Left ventricle myocardium superior (tissue), 1 donor: ENCODE results near the gene TENM3. TPM values are rescaled to one million over a fixed set of nuclear protein-coding genes. Genes with fewer than 3 reads are reported as not detected.
A peak's percentile ranks its signal among the peaks of the same experiment; 100 is the strongest.

Experiments
- ATAC-seq: fragments of 200-7000 bp; cut with Tn5 transposase; one replicate; pipeline ENCODE4 v1.9.1; 2020; ENCODE audit warnings: mild to moderate bottlenecking, moderate library complexity
- DNase-seq: peaks from one replicate; pipeline ENCODE4 v3.0.0-alpha.2; 2020
- intact Hi-C: fragments of 100-400 bp; cut with micrococcal nuclease; formaldehyde crosslinking; loops from one replicate; pipeline ENCODE4 v1.11.0; 2022
- total RNA-seq: library from RNA; stranded (reverse); fragmentation: NEBNext Ultra II Directional; extraction: Animal tissue kit (Norgen Biotek cat#: 25700); gene quantifications from one replicate; pipeline ENCODE4 v1.2.1, GENCODE V29; 2021
- donor health status: DM: no; HTN: yes; CAD: no; lungs with severe emphysema.

The TENM3 gene
- total RNA-seq, 1 donor from 2014 or later = 6.8 TPM

DNA sequence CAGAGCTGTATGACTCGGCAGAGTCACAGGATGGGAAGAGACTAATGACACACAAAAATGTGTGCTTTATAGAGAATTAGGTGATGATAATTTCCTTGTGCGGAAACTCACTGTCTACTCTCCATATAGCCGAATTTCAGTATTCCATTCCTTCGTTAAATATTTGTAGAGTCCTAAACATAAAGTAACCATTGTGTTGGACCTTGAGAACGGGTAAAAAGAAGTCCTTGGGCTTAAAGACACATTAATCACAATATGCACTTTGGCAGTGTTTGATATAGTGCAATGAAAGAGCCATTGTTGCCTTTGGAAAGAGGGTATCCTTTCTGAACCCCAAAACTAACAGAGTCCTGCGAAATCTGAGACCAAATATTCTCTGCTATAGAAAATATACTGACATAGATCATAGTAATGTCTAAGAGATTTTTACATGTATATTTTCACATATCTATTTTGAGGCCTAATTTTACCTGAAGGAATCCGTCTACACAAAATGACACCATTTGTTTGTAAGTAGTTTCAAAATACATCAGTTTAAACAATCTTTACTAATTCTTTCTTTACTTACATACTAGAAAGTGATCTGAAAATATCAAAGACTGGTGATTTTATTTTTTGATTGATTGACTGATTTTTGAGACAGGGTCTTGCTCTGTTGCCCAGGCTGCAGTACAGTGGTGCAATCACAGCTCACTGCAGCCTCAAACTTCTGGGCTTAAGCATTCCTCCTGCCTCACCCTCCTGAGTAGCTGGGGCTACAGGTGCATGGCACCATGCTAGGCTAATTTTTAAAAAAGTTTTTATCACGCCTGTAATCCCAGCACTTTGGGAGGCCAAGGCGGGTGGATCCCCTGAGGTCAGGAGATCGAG lies 377.1 kb downstream of the TENM3 start:
- DNase-seq (no peak), ATAC-seq (no peak)
- intact Hi-C loops = no loop called here

DNA sequence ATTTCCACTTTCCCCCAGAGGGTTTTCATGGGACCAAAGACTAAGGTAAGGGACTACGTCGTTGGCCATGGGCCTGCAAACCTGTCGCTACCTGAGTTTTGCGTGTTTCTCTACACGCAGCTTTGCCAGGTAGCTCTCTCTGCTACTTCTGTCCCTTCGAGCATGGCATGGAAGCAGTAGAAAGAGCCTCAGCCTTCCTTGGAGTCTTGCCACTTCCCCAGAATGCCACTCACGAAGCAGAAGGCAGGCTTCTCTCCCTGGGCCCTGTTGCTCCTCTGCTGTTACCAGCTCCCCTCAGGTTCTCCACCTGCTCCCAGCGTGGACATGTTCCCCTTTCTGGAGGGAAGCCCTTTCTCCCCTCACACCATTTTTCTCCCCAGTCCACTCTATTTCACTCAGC lies 381.1 kb downstream of the TENM3 start:
- DNase-seq (no peak), ATAC-seq (no peak)
- intact Hi-C loops = no loop called here

DNA sequence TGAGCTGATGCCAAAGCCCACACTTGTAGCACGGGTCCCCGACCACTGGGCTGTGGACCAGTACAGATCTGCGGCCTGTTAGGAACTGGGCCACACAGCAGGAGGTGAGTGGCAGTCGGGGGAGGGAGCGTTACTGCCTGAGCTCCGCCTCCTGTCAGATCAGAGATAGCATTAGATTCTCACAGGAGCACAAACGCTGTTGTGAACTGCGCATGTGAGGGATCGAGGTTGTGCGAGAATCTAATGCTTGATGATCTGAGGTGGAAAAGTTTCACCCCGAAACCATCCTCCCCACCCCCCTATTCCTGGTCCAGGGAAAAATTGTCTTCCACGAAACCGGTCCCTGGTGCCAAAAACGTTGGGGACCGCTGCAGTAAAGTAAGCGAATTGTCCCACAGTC lies 382.0 kb downstream of the TENM3 start:
- intact Hi-C loops = no loop called here
- ATAC-seq = no peak

DNA sequence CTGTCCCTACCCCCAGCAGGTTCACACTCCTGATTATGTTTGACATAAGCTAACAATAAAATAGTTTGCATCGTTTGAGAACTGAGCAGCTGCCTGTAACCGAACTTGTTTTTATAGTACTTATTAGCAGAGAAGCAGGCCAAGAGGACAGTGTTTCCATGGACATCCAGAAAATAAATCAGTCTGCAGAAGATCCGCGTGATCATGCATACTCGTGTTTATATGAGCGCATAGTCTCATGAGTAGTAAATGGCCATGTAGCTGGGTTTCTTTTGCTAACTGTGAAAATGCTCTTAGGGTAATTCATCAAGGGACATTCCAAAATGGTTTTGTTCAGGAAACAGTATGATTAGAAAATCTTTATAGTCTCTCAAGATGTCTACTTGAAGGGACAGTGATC lies 384.8 kb downstream of the TENM3 start:
- DNase-seq (no peak), ATAC-seq (no peak)
- intact Hi-C loops = no loop called here

More for the DNA sequence above, 382.0 kb downstream of the TENM3 start:
- DNase-seq = no peak

GRCh38 chr4:182628544-182628943 lies 385.3 kb downstream of the TENM3 start:
- ATAC-seq = no peak
- no peak for DNase-seq
- intact Hi-C loops = no loop called here

DNA sequence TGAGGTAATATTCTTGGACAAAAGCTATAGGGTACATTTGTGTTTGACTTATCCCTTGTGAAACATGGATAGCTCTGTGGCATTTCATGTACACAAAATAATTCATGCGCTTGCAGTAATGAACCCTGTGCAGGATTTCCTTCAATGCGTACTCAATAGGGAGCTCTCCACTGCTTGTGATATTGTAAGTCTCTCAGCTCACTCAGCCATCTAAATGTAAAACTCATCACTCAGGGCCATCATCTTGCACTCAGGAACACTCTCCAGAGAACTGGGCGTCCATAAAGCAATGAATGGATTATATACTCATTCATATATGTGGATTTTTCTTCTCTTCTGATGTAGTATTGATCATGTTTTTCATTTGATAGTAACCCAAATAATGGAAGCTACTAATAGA lies 385.9 kb downstream of the TENM3 start:
- DNase-seq (no peak), ATAC-seq (no peak)
- intact Hi-C loops = no loop called here

GRCh38 chr4:182640491-182640890 lies 397.3 kb downstream of the TENM3 start:
- intact Hi-C loops = no loop called here
- no peak for ATAC-seq
- DNase-seq = no peak

GRCh38 chr4:182640932-182641331 lies 397.7 kb downstream of the TENM3 start:
- DNase-seq = no peak
- ATAC-seq = no peak
- intact Hi-C loops = no loop called here

DNA sequence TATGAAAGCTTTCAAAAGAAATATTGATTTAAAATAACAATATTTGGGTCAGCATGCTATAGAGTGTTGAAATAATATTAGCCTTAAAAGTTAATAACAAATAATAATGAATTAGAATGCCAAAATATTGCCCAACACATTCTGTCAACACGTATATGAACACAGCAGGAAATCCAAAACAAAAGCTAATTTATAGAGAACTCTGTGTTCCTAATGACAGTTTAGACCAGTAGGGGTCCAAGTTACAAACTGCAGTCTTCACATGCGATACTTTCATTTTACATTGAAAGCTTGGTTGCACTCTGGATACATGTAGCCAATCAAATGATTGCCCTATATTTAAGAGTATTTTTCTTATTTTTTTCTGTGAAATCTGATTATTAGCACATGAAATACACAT lies 399.6 kb downstream of the TENM3 start:
- no peak for DNase-seq
- ATAC-seq = no peak
- intact Hi-C loops = no loop called here

GRCh38 chr4:182643801-182644682 lies 400.8 kb downstream of the TENM3 start:
- intact Hi-C loops = no loop called here

GRCh38 chr4:182644683-182645050 lies 401.5 kb downstream of the TENM3 start:
- no peak for DNase-seq
- intact Hi-C loops = no loop called here
- ATAC-seq = no peak

More at GRCh38 chr4:182643801-182644682, 400.8 kb downstream of the TENM3 start:
- ATAC-seq (peak; percentile 100), DNase-seq (peak; percentile 63)

- intact Hi-C loops = no loop called here
- ATAC-seq = no peak
- DNase-seq = no peak
These were observed 402.3 kb downstream of the TENM3 start for GRCh38 chr4:182645511-182645910.

DNA sequence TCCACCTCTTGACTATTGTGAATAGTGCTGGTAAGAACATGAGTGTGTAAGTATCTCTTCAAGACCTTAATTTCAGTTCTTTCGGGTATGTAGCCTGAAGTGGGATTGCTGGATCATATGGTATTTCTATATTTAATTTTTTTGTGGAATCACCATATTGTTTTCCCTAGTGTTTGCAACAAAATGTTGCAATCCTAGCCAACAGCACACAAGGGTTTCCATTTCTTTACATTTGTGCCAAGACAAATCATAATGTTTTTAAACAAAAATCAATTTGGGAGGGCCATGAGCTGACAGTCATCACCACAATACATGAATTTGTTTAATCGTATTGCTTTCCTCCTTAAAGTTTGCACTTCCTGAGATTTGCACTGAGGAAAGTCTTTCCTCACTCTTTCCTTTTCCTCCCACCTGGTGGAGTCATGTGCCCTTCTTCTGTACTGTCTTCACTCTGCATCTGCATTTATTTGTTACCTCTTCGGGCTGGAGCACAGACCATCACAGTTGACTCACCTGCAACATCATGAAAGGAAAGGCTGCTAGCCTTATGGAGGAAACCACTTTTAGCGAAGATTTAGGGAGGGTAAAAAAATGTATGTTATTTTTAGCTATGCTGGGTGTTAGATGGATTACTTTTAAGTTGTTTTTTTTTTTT lies 404.6 kb downstream of the TENM3 start:
- ATAC-seq = no peak
- intact Hi-C loops = no loop called here
- no peak for DNase-seq

- intact Hi-C loops = no loop called here
- no peak for ATAC-seq
These were observed 405.6 kb downstream of the TENM3 start for GRCh38 chr4:182648766-182649165.

GRCh38 chr4:182649698-182650477 lies 406.7 kb downstream of the TENM3 start:
- no peak for DNase-seq

More at GRCh38 chr4:182648766-182649165, 405.6 kb downstream of the TENM3 start:
- DNase-seq = no peak

GRCh38 chr4:182653596-182653995 lies 410.4 kb downstream of the TENM3 start:
- no peak for DNase-seq
- no peak for ATAC-seq
- intact Hi-C loops = no loop called here

More at GRCh38 chr4:182649698-182650477, 406.7 kb downstream of the TENM3 start:
- intact Hi-C loops = no loop called here
- no peak for ATAC-seq

DNA sequence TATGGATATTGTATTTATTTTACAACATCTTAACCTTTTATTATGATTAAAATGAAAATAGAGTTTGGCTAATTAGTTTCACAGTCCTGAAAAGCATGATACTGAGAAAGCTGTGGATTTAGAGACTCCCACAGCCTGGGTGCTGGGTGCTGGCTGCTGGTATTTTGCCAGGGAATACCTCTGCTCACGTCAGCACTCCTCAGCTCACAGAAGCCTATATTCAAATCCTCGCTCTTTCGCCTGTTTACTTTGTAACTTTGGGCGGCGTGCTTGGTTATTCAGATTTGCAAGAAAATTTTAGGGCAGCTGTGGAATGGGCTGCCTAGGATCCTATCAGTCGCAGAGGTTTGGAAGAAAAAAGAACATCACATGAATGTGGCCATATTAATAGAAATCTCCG lies 412.1 kb downstream of the TENM3 start:
- no peak for ATAC-seq
- intact Hi-C loops = no loop called here
- DNase-seq = no peak

- DNase-seq = no peak
These were observed 419.3 kb downstream of the TENM3 start for GRCh38 chr4:182662551-182662950.

DNA sequence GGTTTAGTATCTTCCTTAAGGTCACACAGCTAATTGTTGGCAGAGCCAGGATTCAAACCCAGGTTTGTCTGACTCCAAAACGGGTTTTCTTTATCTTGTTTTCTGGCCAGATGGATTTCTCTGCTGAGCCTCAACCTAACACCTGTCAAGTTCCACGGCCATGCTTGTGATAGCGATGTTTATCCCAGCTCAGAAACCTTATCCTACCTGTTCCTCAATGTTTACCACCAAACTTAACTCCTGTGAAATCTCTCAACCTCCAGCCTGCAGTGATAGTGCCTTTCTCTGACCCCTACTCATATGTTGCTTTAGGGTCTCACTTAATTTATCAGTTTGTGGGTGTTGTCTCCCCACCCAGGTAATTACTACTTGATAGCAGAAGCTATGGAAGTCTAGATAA lies 428.0 kb downstream of the TENM3 start:
- DNase-seq (no peak), ATAC-seq (no peak)
- intact Hi-C loops = no loop called here

More at GRCh38 chr4:182662551-182662950, 419.3 kb downstream of the TENM3 start:
- ATAC-seq = no peak
- intact Hi-C loops = no loop called here
